WERI-Rb-1 (cell line): ENCODE results near the gene CHGA.

Experiments
- DNase-seq: peaks from one replicate; pipeline ENCODE4 v3.0.0-alpha.2; 2020
- H3K27ac ChIP-seq: fragments of 250-450 bp; sonication (Bioruptor Pico); 2 replicates; pipeline ENCODE4 v1.5.1; 2020; ENCODE audit warnings: mild to moderate bottlenecking, moderate library complexity
- H3K27me3 ChIP-seq: fragments of 250-450 bp; sonication (Bioruptor Pico); 2 replicates; pipeline ENCODE4 v1.5.1; 2021; ENCODE audit warnings: mild to moderate bottlenecking, low read depth, moderate library complexity; ENCODE audit not compliant: insufficient read depth, severe bottlenecking
- H3K36me3 ChIP-seq: fragments of 250-450 bp; sonication (Bioruptor Pico); 2 replicates; pipeline ENCODE4 v1.5.1; 2020; ENCODE audit warnings: mild to moderate bottlenecking, moderate library complexity
- H3K4me3 ChIP-seq: 2 replicates; pipeline ENCODE4 v1.5.1; 2011; ENCODE audit warnings: low read depth, mild to moderate bottlenecking, control low read depth, low read length
- H3K9me3 ChIP-seq: fragments of 250-450 bp; sonication (Bioruptor Pico); 2 replicates; pipeline ENCODE4 v1.5.1; 2021; ENCODE audit warnings: mild to moderate bottlenecking, moderate library complexity; ENCODE audit not compliant: severe bottlenecking
- TF ChIP-seq, protein P1 (sequence below): IDR thresholded peaks from 2 replicates; pipeline ENCODE4 v1.5.1; 2011; ENCODE audit warnings: low read depth, mild to moderate bottlenecking, control low read depth, inconsistent platforms, low read length

The CHGA gene

DNA sequence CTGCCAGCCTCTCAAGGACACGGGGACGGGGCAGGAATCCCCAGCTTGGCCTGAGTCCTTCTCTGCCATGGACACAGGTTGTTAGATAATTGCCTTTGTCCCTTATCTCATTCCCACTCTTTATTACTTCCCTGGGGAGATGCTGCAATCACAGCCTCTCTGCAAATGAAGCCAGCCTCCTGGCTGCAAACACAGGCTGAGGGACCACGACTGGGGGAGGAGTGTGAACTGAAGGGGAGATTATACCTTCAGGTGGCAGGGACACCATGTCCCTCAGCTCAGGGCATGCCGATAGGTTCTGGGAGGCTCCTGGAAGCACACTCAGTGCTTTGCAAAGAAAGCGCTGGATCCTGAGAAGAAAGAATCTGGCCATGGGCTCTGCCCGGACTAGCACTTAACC lies 16.1 kb upstream of the CHGA start:
- DNase-seq = no peak
- Histone ChIP-seq H3K4me3 (no peak overlapping the region), H3K9me3 (no peaks in the 10 kb centered on the region), H3K36me3 (no peaks in the 10 kb centered on the region), H3K27ac (no peak overlapping the region), H3K27me3 (no peaks in the 10 kb centered on the region)
- TF ChIP-seq, protein P1, sequence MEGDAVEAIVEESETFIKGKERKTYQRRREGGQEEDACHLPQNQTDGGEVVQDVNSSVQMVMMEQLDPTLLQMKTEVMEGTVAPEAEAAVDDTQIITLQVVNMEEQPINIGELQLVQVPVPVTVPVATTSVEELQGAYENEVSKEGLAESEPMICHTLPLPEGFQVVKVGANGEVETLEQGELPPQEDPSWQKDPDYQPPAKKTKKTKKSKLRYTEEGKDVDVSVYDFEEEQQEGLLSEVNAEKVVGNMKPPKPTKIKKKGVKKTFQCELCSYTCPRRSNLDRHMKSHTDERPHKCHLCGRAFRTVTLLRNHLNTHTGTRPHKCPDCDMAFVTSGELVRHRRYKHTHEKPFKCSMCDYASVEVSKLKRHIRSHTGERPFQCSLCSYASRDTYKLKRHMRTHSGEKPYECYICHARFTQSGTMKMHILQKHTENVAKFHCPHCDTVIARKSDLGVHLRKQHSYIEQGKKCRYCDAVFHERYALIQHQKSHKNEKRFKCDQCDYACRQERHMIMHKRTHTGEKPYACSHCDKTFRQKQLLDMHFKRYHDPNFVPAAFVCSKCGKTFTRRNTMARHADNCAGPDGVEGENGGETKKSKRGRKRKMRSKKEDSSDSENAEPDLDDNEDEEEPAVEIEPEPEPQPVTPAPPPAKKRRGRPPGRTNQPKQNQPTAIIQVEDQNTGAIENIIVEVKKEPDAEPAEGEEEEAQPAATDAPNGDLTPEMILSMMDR = no peak

DNA sequence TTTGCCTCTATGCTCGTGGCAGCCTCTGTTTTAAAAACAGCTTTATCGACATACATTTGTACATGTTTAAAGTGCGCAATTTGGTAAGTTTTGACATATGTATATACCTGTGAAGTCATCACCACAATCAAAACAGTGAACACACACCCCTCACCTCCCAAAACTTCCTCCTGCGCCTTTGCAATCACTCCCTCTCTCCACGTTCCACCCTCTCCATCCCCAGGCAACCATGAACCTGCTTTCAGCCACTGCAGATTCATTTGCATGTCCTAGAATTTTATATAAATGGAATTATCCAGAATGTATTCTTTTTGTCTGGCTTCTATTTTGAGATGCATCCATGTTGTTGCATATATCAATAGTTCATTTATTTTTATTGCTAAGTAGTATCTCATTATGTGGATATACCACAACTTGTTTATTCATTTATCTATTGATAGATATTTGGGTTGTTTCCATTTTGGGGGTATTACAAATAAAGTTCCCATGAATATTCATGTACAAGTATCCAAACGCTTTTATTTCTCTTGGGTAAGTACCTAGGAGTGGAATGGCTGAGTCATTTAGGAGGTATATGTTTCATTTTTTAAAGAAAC lies 15.5 kb upstream of the CHGA start:
- Histone ChIP-seq H3K4me3 (no peak overlapping the region), H3K27me3 (no peaks in the 10 kb centered on the region), H3K27ac (no peak overlapping the region), H3K9me3 (no peaks in the 10 kb centered on the region), H3K36me3 (no peaks in the 10 kb centered on the region)
- TF ChIP-seq, protein P1 = no peak
- no peak for DNase-seq

DNA sequence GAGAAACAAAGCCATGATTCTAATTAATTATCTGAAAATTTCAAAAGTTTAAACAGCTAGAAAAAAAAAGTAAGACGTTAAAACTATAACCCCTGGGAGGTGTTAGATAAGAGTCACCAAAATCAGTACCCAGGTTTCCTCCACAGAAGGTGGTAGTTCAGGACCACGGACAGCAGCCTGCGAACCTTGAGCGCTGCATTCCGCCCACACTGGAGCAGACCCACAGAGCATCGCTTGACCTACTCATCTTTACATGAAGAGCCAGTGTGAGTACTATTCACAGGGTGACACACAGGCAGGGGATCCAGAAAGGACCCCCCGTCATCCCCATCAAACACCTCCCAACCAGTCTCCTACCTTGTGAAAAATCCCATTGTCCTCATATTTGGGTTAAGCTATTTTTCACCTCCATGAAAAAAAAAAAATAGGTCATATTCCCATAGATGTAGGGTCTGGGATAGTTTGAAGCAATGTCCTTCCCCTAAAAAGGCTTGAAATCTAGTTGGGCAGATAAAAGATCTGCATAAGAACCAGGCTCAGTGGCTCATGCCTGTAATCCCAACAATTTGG lies 8.8 kb upstream of the CHGA start:
- Histone ChIP-seq H3K27ac (no peak overlapping the region), H3K9me3 (peaks cover 2% of the 10 kb centered on the region), H3K36me3 (no peaks in the 10 kb centered on the region), H3K4me3 (no peak overlapping the region), H3K27me3 (no peaks in the 10 kb centered on the region)
- no peak for DNase-seq
- TF ChIP-seq, protein P1 = no peak

DNA sequence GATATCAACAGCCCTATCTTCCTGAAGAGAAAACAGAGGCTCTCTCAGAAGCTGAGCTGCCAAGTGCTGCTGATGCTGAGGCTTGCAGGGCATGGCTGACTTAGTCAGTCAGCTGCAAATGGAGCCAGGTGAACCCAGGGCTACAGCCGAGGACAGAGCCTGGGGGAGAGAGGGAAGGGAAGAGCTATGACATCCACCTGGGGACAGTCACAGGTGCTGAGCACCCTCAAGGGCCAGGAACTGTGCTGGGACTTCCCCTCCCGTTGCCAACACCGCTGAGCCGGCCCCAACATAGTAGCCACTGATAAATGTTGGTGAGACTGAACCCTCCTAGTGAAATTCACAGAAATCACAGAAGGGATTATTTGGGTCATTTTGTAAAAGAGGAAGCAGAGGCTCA lies 6.7 kb upstream of the CHGA start:
- no peak overlapping the region for H3K4me3 ChIP-seq
- TF ChIP-seq, protein P1 = no peak
- no peak for DNase-seq
- peaks cover 2% of the 10 kb centered on the region for H3K9me3 ChIP-seq
- no peaks in the 10 kb centered on the region for H3K27me3 ChIP-seq
- H3K36me3 ChIP-seq = no peaks in the 10 kb centered on the region
- no peak overlapping the region for H3K27ac ChIP-seq

DNA sequence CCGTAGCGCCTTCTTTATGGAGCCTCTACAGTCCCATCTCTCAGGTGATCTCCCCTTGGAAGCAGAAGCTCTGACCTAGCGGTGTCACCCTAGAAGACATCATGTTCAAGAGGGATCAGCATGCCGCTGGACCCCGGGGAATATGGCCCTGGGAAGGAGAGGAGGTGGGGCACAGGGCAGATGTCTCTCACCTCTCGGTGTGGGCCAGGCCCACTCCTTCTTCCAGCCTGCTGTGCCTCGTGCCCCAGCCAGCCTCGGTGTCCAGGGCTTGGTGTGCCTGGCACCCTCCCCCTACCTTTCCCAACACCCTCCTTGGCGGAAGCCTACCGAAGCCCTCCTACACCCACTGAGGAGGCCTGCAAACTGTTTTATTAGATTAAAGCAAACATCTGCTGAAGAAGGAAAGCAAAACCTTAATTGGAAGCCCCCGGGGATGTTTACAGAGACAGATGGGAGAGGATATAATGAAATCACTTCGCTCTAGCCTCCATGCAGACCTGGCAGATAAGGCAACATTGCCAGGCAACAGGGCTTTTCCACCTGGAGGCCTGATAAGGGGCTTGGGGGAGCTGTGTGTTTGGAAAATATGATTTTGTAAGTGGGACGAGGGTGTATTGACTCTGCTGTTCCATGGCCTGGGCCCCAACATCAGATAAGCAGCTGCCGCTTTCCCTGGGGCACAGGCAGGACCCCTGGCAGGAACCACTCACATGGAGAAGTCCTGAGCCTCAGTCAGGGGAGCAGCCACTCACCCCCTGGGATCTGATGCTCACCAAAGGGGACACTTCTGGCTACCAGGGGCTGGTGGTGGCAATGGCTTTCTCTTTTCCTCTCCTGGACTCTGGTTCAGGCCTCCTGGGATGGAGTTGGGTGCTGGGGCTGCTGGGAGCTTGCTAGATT lies 5.7 kb upstream of the CHGA start:
- TF ChIP-seq, protein P1 = no peak
- H3K27ac ChIP-seq = no peak overlapping the region
- H3K9me3 ChIP-seq = peaks cover 2% of the 10 kb centered on the region
- no peak overlapping the region for H3K4me3 ChIP-seq
- no peak for DNase-seq
- H3K27me3 ChIP-seq = no peaks in the 10 kb centered on the region
- H3K36me3 ChIP-seq = no peaks in the 10 kb centered on the region
